GM04504 (cell line): ENCODE results near the gene IZUMO1R.
"Not testable (repeated sequence)": the region's sequence is repeated elsewhere in the genome, so short reads cannot be mapped to it uniquely, and the experiment has no call there.

ENCODE experiments used
- DNase-seq: peaks from one replicate; pipeline ENCODE4 v3.0.0-alpha.2; 2012; ENCODE audit warnings: low read depth

Gene IZUMO1R

GRCh38 chr11:94326947-94327346 is 22.6 kb downstream of the IZUMO1R start:
- no peak for DNase-seq

- no peak for DNase-seq
Measured at GRCh38 chr11:94328587-94329080, 24.3 kb downstream of the IZUMO1R start.

- no peak for DNase-seq
Measured at GRCh38 chr11:94329501-94329900, 25.1 kb downstream of the IZUMO1R start.

- no peak for DNase-seq
Measured at GRCh38 chr11:94330789-94331188, 26.4 kb downstream of the IZUMO1R start.

- no peak for DNase-seq
Measured at GRCh38 chr11:94332814-94333213, 28.4 kb downstream of the IZUMO1R start.

GRCh38 chr11:94336033-94336432 is 31.7 kb downstream of the IZUMO1R start:
- DNase-seq, result no peak

- no peak for DNase-seq
Measured at GRCh38 chr11:94338651-94339050, 34.3 kb downstream of the IZUMO1R start.

GRCh38 chr11:94342250-94342649 is 37.9 kb downstream of the IZUMO1R start:
- DNase-seq, result no peak

- no peak for DNase-seq
Measured at GRCh38 chr11:94343495-94343894, 39.1 kb downstream of the IZUMO1R start.

GRCh38 chr11:94346311-94346710 is 41.9 kb downstream of the IZUMO1R start:
- DNase-seq, result not testable (repeated sequence)

- DNase-seq, result not testable (repeated sequence)
Measured at GRCh38 chr11:94350850-94351563, 46.6 kb downstream of the IZUMO1R start.
